SW480 (cell line): ENCODE data around the gene MBD3L5.
"Not testable (repeated sequence)": the region's sequence is repeated elsewhere in the genome, so short reads cannot be mapped to it uniquely, and the experiment has no call there.

Source experiments
- DNase-seq: peaks from one replicate; pipeline ENCODE4 v3.0.0-alpha.2; 2016; ENCODE audit warnings: low spot score

Gene MBD3L5

DNA sequence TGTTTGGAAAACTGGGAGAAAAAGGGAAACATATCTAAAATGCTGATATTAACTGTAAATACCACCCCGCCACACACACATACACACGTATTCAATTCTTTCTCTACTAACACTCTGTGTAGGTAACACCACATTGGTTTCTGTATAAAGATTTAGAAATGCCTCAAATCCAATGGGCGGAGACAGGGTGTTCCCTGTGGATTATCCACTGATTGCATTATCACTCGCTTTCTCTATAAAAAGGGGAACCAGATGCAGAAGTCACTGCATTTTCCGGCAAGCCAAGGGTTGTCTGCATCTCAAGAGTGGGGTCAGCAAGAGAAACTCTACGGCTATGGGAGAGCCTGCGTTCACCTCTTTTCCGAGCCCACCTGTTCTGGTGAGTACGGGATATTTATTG is at the start of gene MBD3L5:
Gene MBD3L5, plus strand, starts transcription at position 301 of the 400 bp plus-strand sequence. Its CDS starts 34 bp downstream, at position 335.
- DNase-seq = not testable (repeated sequence)

DNA sequence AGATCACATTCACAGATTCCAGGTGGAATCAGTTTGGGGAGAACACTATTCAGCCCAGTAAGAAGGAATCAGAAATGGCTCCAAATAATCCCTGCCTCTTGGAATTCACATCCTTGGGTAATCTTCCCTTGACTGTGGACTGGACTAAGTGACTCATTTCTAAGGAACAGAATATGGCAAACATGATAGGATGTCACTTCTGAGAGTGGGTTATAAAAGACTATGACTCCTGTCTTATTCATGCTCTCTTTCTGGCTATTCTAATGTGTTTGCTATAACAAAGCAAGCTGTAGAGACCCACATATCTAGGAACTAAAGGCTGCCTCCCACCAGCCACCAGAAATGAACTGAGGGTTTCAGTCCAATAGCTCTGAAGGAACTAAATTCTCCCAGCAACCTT is 46.9 kb upstream of the MBD3L5 start:
- no peak for DNase-seq

GRCh38 chr19:6987850-6988249 is 42.5 kb upstream of the MBD3L5 start:
- no peak for DNase-seq

GRCh38 chr19:6988257-6988656 is 42.1 kb upstream of the MBD3L5 start:
- no peak for DNase-seq

DNA sequence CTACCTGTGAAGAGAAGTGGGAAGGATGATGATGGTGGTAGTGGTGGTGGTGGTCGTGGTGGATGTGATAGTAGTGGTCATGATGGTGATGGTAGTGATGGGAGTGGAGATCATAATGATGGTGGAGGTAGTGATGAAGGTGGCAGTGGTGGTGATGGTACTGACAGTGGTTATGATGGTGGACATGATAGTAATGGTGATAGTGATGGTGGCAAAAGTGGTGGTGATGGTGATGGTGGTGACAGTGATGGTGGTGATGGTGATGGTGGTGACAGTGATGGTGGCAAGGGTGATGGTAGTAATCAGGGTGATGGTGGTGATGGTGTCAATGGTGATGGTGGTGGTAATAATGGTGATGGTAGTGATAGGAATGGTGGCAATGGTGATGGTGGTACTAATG is 35.3 kb upstream of the MBD3L5 start:
- no peak for DNase-seq

- DNase-seq = no peak
These were observed 33.6 kb upstream of the MBD3L5 start for GRCh38 chr19:6996810-6997209.

DNA sequence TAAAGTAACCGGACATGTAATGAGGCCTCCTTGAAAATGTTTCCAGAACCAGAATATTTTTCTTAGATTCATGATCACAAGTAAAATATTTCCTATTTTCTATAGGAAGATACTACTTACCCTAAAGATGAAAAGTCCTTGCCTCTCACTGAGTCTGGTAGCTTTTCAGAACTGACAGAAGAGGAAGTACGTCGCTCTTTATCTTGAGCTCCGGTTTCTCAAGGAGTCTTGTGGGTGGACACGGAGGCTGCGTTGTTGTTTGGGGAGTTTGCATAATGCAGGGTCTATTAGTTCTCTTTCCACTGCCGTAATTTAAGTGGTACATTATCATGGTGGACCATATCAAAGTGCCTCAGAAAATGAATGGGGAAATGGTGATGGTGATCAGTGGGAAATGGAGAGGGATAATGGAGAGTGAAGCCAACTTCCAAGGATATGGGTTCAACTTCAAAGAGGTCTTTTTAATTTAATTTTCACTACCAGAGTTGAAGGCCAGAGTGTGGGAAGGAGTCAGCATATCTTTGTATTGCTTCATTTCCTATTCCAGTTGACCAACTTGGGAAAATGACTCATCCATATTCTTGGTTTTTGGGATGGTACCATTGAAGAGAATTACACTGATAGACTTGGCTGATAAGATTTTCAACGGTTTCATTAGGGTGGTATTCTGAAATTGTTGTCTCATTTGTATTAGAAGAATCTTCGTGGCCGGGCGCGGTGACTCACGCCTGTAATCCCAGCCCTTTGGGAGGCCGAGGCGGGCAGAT is 32.5 kb upstream of the MBD3L5 start:
- peak; percentile 18 for DNase-seq

- no peak for DNase-seq
These were observed 30.4 kb upstream of the MBD3L5 start for GRCh38 chr19:6999933-7000332.

GRCh38 chr19:7000333-7000732 is 30.0 kb upstream of the MBD3L5 start:
- DNase-seq = no peak

GRCh38 chr19:7000816-7001215 is 29.6 kb upstream of the MBD3L5 start:
- no peak for DNase-seq

DNA sequence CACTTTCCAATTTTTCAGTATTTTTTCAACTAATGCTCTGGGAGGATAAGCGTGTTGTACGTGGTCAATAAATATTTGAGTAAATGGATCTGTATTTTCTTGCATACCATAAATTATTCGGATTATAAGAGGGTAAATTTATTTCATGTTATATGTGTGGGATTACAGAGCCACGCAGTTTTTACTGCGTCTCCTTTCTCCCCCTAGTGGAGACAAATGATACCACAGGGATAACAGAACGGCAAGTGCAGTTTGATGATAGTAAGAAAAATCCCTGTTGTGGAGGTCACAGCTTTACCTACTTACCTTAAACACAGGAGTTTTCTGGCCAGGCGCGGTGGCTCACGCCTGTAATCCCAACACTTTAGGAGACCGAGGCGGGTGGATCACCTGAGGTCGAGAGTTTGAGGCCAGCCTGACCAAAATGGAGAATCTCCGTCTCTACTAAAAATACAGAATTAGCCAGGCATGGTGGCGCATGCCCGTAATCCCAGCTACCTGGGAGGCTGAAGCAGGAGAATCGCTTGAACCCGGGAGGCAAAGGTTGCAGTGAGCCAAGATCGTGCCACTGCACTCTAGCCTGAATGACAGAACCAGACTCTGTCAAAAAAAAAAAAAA is 26.0 kb upstream of the MBD3L5 start:
- peak; percentile 49 for DNase-seq

DNA sequence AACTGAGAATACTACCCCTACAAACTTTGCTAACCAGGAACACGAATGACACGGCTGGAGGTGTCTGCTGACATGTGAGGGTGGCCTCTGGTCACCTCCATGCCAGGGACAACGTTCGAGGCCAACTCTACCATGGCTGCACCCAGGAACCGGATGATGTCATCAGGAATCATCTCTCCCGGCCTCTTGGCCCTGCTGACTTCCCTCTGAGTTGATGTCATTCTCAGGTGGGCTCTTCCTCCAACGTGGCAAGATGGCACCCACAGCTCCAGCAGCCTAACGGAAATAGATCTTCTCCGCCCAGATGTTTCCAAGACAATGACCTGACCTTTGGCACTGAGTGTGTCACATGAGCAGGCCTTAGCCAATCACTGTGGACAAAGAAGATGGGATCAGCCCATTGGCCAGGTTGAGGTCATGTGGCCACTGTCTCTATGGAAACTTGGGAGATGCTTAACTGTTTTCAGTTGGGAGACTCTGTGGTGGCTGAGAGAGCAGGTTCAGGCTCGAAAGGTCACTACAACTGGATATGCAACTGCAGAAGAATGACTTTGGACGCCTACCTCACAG is 24.2 kb upstream of the MBD3L5 start:
- DNase-seq = no peak

GRCh38 chr19:7007859-7008258 is 22.5 kb upstream of the MBD3L5 start:
- DNase-seq = no peak

DNA sequence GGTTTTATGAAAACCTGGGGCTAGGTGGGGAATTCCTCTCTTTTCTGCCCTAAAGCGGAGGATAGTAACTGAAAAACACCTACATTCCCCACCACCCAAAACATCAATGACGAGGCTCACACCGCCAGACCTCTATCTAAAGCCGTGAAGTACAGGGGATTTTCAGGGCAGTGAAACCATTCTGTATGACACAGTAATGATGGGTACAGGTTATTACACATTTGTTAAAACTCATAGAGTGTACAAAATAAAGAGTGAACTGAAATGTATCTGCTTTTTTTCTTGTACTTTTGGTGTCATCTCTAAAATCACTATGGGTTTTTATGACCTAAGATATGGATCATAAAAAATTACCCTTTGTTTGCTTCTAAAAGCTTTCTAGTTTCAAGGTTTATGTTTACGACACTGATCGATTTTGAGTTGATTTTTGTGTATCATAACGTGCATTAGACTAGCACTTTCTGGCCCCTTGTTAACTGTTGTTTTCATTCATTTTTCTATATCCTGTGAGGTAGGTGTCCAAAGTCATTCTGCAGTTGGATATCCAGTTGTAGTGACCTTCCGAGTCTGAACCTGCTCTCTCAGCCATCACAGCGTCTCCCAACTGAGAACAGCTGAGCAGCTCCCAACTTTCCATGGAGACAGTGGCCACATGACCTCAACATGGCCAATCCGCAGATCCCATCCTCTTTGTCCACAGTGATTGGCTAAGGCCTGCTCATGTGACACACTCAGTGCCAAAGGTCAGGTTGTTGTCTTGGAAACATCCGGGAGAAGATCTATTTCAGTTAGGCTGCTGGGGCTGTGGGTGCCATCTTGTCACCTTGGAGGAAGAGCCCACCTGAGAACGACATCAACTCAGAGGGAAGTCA is 19.4 kb upstream of the MBD3L5 start:
- DNase-seq = no peak

DNA sequence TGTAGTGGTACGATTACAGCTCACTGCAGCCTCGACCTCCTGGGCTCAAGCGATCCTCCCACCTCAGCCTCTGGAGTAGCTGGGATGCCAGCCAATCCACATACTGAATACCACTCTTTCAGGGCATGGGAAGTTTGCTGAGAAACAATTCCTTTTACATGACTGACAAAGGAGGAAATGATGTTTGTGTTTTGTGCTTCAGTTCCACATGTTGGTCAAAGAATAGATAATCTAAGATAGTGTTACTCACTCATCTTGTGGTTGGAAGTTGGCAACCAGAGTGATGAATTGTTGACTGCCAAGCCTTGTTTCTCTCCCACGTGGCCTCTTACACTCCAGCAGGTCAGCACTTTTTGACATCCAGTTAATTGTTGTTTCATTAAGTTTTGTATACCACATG is 16.7 kb upstream of the MBD3L5 start:
- no peak for DNase-seq

DNA sequence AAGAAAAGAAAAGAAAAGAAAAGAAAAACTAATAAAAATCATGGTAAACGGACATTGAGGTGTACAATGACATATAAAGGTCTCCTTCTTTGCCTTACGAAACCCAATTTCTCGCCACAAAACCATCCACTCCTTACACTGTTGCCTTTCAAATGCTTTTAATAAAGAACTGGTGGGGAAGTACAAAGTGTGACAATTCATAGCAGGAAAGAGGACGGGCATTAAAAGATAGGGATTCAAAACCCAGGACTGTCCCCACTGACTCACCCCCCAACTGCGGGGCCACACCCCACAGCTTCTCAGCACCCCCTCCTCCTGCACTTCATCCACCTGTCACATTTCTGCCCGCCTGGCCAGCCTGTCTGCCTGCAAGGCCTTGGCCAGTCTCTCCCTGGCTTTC is 11.6 kb upstream of the MBD3L5 start:
- DNase-seq = no peak

DNA sequence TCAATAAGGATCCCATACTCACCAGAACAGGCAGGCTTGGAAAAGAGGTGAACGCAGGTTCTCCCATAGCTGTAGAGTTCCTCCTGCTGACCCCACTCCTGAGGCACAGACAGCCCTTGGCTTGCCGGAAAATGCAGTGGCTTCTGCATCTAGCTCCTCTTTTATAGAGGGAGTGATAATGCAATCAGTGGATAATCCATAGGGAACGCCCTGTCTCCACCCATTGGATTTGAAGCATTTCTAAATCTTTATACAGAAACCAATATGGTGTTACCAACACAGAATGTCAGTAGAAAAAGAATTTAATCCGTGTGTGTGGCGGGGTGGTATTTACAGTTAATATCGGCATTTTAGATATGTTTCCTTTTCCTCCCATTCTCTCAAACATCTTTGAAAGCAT is 9.0 kb upstream of the MBD3L5 start, which contains the start of gene MBD3L2B:
Gene MBD3L2B, minus strand, starts transcription at position 101 of the 400 bp plus-strand sequence. Its CDS starts 34 bp downstream, at position 67.
- not testable (repeated sequence) for DNase-seq

GRCh38 chr19:7028790-7029189 is 1.6 kb upstream of the MBD3L5 start:
- not testable (repeated sequence) for DNase-seq

DNA sequence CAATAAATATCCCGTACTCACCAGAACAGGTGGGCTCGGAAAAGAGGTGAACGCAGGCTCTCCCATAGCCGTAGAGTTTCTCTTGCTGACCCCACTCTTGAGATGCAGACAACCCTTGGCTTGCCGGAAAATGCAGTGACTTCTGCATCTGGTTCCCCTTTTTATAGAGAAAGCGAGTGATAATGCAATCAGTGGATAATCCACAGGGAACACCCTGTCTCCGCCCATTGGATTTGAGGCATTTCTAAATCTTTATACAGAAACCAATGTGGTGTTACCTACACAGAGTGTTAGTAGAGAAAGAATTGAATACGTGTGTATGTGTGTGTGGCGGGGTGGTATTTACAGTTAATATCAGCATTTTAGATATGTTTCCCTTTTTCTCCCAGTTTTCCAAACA is 9.7 kb downstream of the MBD3L5 start, which contains the start of gene MBD3L4:
Gene MBD3L4, minus strand, starts transcription at position 101 of the 400 bp plus-strand sequence. Its CDS starts 35 bp downstream, at position 66.
- not testable (repeated sequence) for DNase-seq

- not testable (repeated sequence) for DNase-seq
These were observed 11.2 kb downstream of the MBD3L5 start for GRCh38 chr19:7041563-7041962.

DNA sequence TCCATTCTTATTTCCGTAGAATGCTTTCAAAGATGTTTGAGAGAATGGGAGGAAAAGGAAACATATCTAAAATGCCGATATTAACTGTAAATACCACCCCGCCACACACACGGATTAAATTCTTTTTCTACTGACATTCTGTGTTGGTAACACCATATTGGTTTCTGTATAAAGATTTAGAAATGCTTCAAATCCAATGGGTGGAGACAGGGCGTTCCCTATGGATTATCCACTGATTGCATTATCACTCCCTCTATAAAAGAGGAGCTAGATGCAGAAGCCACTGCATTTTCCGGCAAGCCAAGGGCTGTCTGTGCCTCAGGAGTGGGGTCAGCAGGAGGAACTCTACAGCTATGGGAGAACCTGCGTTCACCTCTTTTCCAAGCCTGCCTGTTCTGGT is 18.6 kb downstream of the MBD3L5 start, which contains the start of gene MBD3L2:
Gene MBD3L2, plus strand, starts transcription at position 301 of the 400 bp plus-strand sequence. Its CDS starts 53 bp downstream, at position 354.
- DNase-seq = not testable (repeated sequence)

DNA sequence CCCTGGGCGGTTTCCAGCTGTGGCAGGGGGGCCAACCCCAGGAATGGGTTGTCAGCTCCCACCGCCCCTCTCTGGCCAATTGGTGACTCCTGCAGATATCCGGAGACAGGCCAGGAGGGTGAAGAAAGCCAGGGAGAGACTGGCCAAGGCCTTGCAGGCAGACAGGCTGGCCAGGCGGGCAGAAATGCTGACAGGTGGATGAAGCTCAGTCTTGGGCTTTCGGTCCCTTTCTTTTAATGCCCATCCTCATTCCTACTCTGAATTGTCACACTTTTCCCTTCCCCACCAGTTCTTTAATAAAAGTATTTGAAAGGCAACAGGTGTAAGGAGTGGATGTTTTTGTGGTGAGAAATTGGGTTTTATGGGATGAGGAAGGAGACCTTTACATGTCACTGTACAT is 21.0 kb downstream of the MBD3L5 start:
- DNase-seq = not testable (repeated sequence)
